GM18508 (cell line): ENCODE results near the gene SLC35G6.
"Not testable (repeated sequence)": the region's sequence is repeated elsewhere in the genome, so short reads cannot be mapped to it uniquely, and the experiment has no call there.

Source experiments
- ATAC-seq: cut with Tn5 transposase; IDR thresholded peaks from one replicate; pipeline ENCODE4 v1.9.1; 2021; ENCODE audit warnings: moderate number of reproducible peaks; ENCODE audit not compliant: insufficient read depth, unreplicated experiment

Gene SLC35G6

GRCh38 chr17:7459961-7460545, 21.2 kb upstream of the SLC35G6 start:
- no peak for ATAC-seq

- ATAC-seq = no peak
Measured at GRCh38 chr17:7460850-7461660, 20.2 kb upstream of the SLC35G6 start.

GRCh38 chr17:7462474-7463371, 18.5 kb upstream of the SLC35G6 start:
- no peak for ATAC-seq

GRCh38 chr17:7463372-7463846, 17.8 kb upstream of the SLC35G6 start:
- no peak for ATAC-seq

- no peak for ATAC-seq
Measured at GRCh38 chr17:7464081-7464480, 17.2 kb upstream of the SLC35G6 start.

- no peak for ATAC-seq
Measured at GRCh38 chr17:7465597-7466275, 15.5 kb upstream of the SLC35G6 start.

- ATAC-seq = no peak
Measured at GRCh38 chr17:7466318-7466638, 15.0 kb upstream of the SLC35G6 start.

GRCh38 chr17:7466639-7467341, 14.5 kb upstream of the SLC35G6 start:
- no peak for ATAC-seq

- ATAC-seq = no peak
Measured at GRCh38 chr17:7467498-7467897, 13.7 kb upstream of the SLC35G6 start.

GRCh38 chr17:7468290-7468689, 13.0 kb upstream of the SLC35G6 start:
- ATAC-seq = no peak

- ATAC-seq = no peak
Measured at GRCh38 chr17:7468804-7469389, 12.3 kb upstream of the SLC35G6 start.

- ATAC-seq = not testable (repeated sequence)
Measured at GRCh38 chr17:7469843-7470242, 11.4 kb upstream of the SLC35G6 start.

- not testable (repeated sequence) for ATAC-seq
Measured at GRCh38 chr17:7470457-7470973, 10.7 kb upstream of the SLC35G6 start.

GRCh38 chr17:7471729-7472128, 9.5 kb upstream of the SLC35G6 start:
- no peak for ATAC-seq

GRCh38 chr17:7474767-7475166, 6.5 kb upstream of the SLC35G6 start:
- ATAC-seq = not testable (repeated sequence)

GRCh38 chr17:7475764-7476422, 5.4 kb upstream of the SLC35G6 start:
- ATAC-seq = no peak

GRCh38 chr17:7476494-7476893, 4.8 kb upstream of the SLC35G6 start:
- ATAC-seq = no peak

GRCh38 chr17:7476951-7477350, 4.3 kb upstream of the SLC35G6 start:
- no peak for ATAC-seq
